GM12878 (cell line): Measurements from ENCODE around the gene PEX16.

Experiments used
- CEBPB ChIP-seq, 2 experiments: fragments of 150-350 bp in 1 of 2; IDR thresholded peaks; 2 replicates each; pipeline ENCODE4 v1.6.1; 2012 to 2014; ENCODE audit warnings: low read depth in 2 of 2, low read length in 2 of 2, borderline replicate concordance in 1 of 2, inconsistent platforms in 1 of 2
- POLR2A ChIP-seq: IDR thresholded peaks from 2 replicates; pipeline ENCODE4 v1.6.1; 2011; ENCODE audit warnings: low read depth, mild to moderate bottlenecking, low read length
- POLR2AphosphoS5 ChIP-seq: IDR thresholded peaks from 2 replicates; pipeline ENCODE4 v1.6.1; 2011; ENCODE audit warnings: mild to moderate bottlenecking, low read length, inconsistent platforms
- SIN3A ChIP-seq: IDR thresholded peaks from 2 replicates; pipeline ENCODE4 v1.6.1; 2012; ENCODE audit warnings: low read depth, low read length, improper control_type of control experiment
- TF ChIP-seq, protein P1 (sequence below), 3 experiments: IDR thresholded peaks in 2 of 3; conservative IDR thresholded peaks in 1 of 3; 2 replicates each; pipeline ENCODE4 v1.5.1; 2011; ENCODE audit warnings: low read depth in 3 of 3, low read length in 3 of 3, mild to moderate bottlenecking in 3 of 3, control low read depth in 2 of 3, moderate library complexity in 2 of 3, inconsistent platforms in 1 of 3, mixed read lengths in 1 of 3; ENCODE audit not compliant: control insufficient read depth in 2 of 3, insufficient read depth in 1 of 3; ENCODE audit errors: extremely low read depth in 1 of 3

DNA sequence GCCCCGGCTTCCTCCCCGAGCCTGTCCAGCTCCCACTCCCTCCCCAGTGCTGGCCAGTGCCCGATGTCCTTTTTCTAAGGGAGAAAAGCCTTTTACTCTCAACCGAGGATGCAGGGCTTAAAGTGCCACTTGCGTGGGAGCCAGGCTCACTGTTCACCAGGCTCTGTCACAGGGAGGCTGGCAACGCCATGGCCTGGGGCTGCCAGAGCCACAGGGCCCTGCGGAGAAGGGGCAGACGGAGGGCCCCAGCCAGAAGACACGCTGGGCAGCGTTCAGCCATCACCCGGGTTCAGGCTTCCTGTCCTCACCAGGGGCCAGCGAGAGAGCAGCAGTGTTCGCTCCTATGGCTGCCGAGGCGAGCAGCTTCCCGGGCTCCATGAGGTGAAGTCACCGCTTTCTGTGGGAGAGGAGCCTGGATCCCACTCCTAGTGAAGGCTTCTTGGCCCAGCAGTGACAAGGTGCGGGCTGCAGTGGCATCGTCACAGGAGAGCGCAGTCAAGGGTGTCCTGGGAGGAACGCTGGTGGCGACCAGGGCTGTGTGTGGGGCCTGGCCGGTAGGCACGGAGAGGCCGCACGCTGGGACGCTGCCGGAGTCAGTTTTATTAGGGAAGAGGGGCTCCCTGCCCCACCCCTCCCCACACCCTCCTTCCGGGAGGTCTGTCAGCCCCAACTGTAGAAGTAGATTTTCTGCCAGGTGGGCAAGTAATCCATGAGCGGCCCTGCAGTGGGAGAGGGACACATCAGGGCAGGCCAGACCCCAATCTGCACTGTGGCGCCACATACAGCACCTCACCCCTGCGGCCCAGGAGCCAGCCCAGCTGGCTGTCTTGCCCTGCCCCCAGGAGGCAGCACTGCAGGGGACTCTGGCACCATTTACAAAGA lies 7.8 kb downstream of the PEX16 start:
- TF ChIP-seq CEBPB (IDR thresholded peaks at IDR 0.05; ENCODE audit: borderline replicate concordance in 1 of 2, low read depth in 2 of 2, low read length in 2 of 2) (no peak), SIN3A (no peak), POLR2A (no peak), POLR2AphosphoS5 (no peak)
- TF ChIP-seq, protein P1, sequence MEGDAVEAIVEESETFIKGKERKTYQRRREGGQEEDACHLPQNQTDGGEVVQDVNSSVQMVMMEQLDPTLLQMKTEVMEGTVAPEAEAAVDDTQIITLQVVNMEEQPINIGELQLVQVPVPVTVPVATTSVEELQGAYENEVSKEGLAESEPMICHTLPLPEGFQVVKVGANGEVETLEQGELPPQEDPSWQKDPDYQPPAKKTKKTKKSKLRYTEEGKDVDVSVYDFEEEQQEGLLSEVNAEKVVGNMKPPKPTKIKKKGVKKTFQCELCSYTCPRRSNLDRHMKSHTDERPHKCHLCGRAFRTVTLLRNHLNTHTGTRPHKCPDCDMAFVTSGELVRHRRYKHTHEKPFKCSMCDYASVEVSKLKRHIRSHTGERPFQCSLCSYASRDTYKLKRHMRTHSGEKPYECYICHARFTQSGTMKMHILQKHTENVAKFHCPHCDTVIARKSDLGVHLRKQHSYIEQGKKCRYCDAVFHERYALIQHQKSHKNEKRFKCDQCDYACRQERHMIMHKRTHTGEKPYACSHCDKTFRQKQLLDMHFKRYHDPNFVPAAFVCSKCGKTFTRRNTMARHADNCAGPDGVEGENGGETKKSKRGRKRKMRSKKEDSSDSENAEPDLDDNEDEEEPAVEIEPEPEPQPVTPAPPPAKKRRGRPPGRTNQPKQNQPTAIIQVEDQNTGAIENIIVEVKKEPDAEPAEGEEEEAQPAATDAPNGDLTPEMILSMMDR (IDR thresholded peaks at IDR 0.05 in 2 of 3, conservative IDR thresholded peaks at IDR 0.05 in 1 of 3; ENCODE audit: control insufficient read depth in 2 of 3, extremely low read depth in 1 of 3, insufficient read depth in 1 of 3, low read depth in 3 of 3, low read length in 3 of 3) = no peak
